CD4-positive, CD25-positive, alpha-beta regulatory T cell (primary cell): Measurements from ENCODE around the gene GPR142. TPM values are rescaled to one million over a fixed set of nuclear protein-coding genes. Genes with fewer than 3 reads are reported as not detected.

Source experiments
- ATAC-seq, 2 donors: fragments of 150-1000 bp; cut with Tn5 transposase; one replicate each; pipeline ENCODE4 v1.10.0; 2021; ENCODE audit warnings: low read depth in 2 of 2, moderate number of reproducible peaks in 2 of 2, moderate library complexity in 1 of 2
- DNase-seq, 3 donors: peaks; one replicate each; pipeline versions ENCODE4 v3.0.0 to v3.0.0-alpha.2; 2012 to 2022; ENCODE audit warnings: mixed read lengths in 1 of 3
- H3K27ac ChIP-seq: one replicate; pipeline ENCODE4 v1.7.0; 2013; ENCODE audit warnings: mild to moderate bottlenecking, low read length; ENCODE audit not compliant: insufficient read depth, poor library complexity, severe bottlenecking
- H3K27me3 ChIP-seq: one replicate; pipeline ENCODE4 v1.7.0; 2013; ENCODE audit warnings: low read length; ENCODE audit not compliant: control insufficient read depth, insufficient read depth
- H3K36me3 ChIP-seq: one replicate; pipeline ENCODE4 v1.7.0; 2013; ENCODE audit warnings: mild to moderate bottlenecking, low read length, moderate library complexity; ENCODE audit not compliant: control insufficient read depth, insufficient read depth
- H3K4me1 ChIP-seq: 2 replicates; pipeline ENCODE4 v1.7.0; 2013; ENCODE audit warnings: mild to moderate bottlenecking, low read length; ENCODE audit not compliant: insufficient read depth, control insufficient read depth, poor library complexity, severe bottlenecking
- H3K4me3 ChIP-seq: one replicate; pipeline ENCODE4 v1.7.0; 2013; ENCODE audit warnings: low read depth, mild to moderate bottlenecking, low read length, moderate library complexity
- H3K9me3 ChIP-seq, 2 experiments: 1 replicate in 1 of 2; 2 replicates in 1 of 2; pipeline ENCODE4 v1.7.0; 2013; ENCODE audit warnings: low read length in 2 of 2, mild to moderate bottlenecking in 1 of 2, moderate library complexity in 1 of 2; ENCODE audit not compliant: control insufficient read depth in 2 of 2
- H3K27ac Mint-ChIP-seq, 3 donors: one replicate each; pipeline ENCODE4 v1.8.0; 2020 to 2022; ENCODE audit warnings: mild to moderate bottlenecking in 3 of 3, mixed read lengths in 3 of 3, moderate library complexity in 2 of 3
- H3K27me3 Mint-ChIP-seq: one replicate; pipeline ENCODE4 v1.8.0; 2022; ENCODE audit warnings: mild to moderate bottlenecking, mixed read lengths
- H3K36me3 Mint-ChIP-seq: one replicate; pipeline ENCODE4 v1.8.0; 2020; ENCODE audit warnings: mixed read lengths
- H3K4me1 Mint-ChIP-seq, 4 donors: one replicate each; pipeline ENCODE4 v1.8.0; 2020 to 2022; ENCODE audit warnings: mixed read lengths in 4 of 4, mild to moderate bottlenecking in 1 of 4
- H3K4me3 Mint-ChIP-seq, 4 donors: one replicate each; pipeline ENCODE4 v1.8.0; 2020 to 2022; ENCODE audit warnings: mild to moderate bottlenecking in 4 of 4, mixed read lengths in 4 of 4, moderate library complexity in 3 of 4
- H3K9me3 Mint-ChIP-seq, 7 donors: one replicate each; pipeline ENCODE4 v1.8.0; 2020 to 2022; ENCODE audit warnings: mixed read lengths in 7 of 7, mild to moderate bottlenecking in 3 of 7, moderate library complexity in 2 of 7
- polyA plus RNA-seq, 4 donors: library from polyadenylated mRNA; unstranded; fragments of 300-500 nt; fragmentation: Illumina TruSeq; gene quantifications; one replicate each; pipeline ENCODE4 v1.2.3, GENCODE V29; 2021
- total RNA-seq: library from RNA; stranded (reverse); gene quantifications from one replicate; pipeline ENCODE4 v1.2.3, GENCODE V29; 2022

Gene GPR142
- total and polyA plus RNA-seq, 5 donors from 2014 or later: not detected

- DNase-seq (no peak), ATAC-seq (no peak)
- Histone ChIP-seq H3K9me3 (no peaks in the 10 kb centered on the region), H3K27me3 (no peaks in the 10 kb centered on the region), H3K4me1 (peaks cover 18% of the 10 kb centered on the region), H3K27ac (no peak overlapping the region), H3K36me3 (no peaks in the 10 kb centered on the region), H3K4me3 (no peak overlapping the region)
- no peaks in the 10 kb centered on the region for H3K27me3 Mint-ChIP-seq
- peaks cover 0 to 9% (median 2%) of the 10 kb centered on the region in 4 donors for H3K4me1 Mint-ChIP-seq
- H3K36me3 Mint-ChIP-seq: no peaks in the 10 kb centered on the region
- no peak overlapping the region for H3K27ac Mint-ChIP-seq
- no peaks in the 10 kb centered on the region for H3K9me3 Mint-ChIP-seq
- H3K4me3 Mint-ChIP-seq: no peak overlapping the region
Measured at GRCh38 chr17:74372426-74372825, 5.1 kb downstream of the GPR142 start.

GRCh38 chr17:74373838-74374606 lies 6.7 kb downstream of the GPR142 start:
- H3K4me1 Mint-ChIP-seq: peaks cover 0 to 8% (median under 1%) of the 10 kb centered on the region in 4 donors

GRCh38 chr17:74374858-74375257 lies 7.6 kb downstream of the GPR142 start:
- H3K4me3 ChIP-seq: no peak overlapping the region
- H3K27ac Mint-ChIP-seq: no peak overlapping the region
- H3K9me3 ChIP-seq: no peaks in the 10 kb centered on the region
- DNase-seq (no peak), ATAC-seq (no peak)
- no peaks in the 10 kb centered on the region for H3K9me3 Mint-ChIP-seq
- peaks cover 0 to 2% (median 0%) of the 10 kb centered on the region in 4 donors for H3K4me1 Mint-ChIP-seq
- H3K36me3 ChIP-seq: no peaks in the 10 kb centered on the region
- H3K4me3 Mint-ChIP-seq: no peak overlapping the region
- H3K4me1 ChIP-seq: peaks cover 5% of the 10 kb centered on the region
- H3K27me3 Mint-ChIP-seq: peaks cover 9% of the 10 kb centered on the region
- H3K36me3 Mint-ChIP-seq: no peaks in the 10 kb centered on the region
- H3K27ac ChIP-seq: no peak overlapping the region
- H3K27me3 ChIP-seq: no peaks in the 10 kb centered on the region

More at GRCh38 chr17:74373838-74374606, 6.7 kb downstream of the GPR142 start:
- no peak overlapping the region for H3K27ac ChIP-seq
- ATAC-seq: no peak
- no peaks in the 10 kb centered on the region for H3K36me3 Mint-ChIP-seq
- no peaks in the 10 kb centered on the region for H3K27me3 ChIP-seq
- DNase-seq: no peak
- H3K27ac Mint-ChIP-seq: no peak overlapping the region
- peaks cover 9% of the 10 kb centered on the region for H3K27me3 Mint-ChIP-seq
- H3K36me3 ChIP-seq: no peaks in the 10 kb centered on the region
- H3K9me3 Mint-ChIP-seq: no peaks in the 10 kb centered on the region
- H3K9me3 ChIP-seq: no peaks in the 10 kb centered on the region
- no peak overlapping the region for H3K4me3 Mint-ChIP-seq
- H3K4me3 ChIP-seq: no peak overlapping the region
- H3K4me1 ChIP-seq: peaks cover 7% of the 10 kb centered on the region

- DNase-seq: peak; percentile 72 to 82 (median 76)
- Mint-ChIP-seq H3K36me3 (no peaks in the 10 kb centered on the region), H3K4me3 (no peak overlapping the region), H3K9me3 (no peaks in the 10 kb centered on the region), H3K27me3 (peaks cover 9% of the 10 kb centered on the region), H3K4me1 (peaks cover 0 to 5% (median 0%) of the 10 kb centered on the region in 4 donors), H3K27ac (no peak overlapping the region)
- Histone ChIP-seq H3K27ac (no peak overlapping the region), H3K4me1 (peaks cover 5% of the 10 kb centered on the region), H3K36me3 (no peaks in the 10 kb centered on the region), H3K27me3 (no peaks in the 10 kb centered on the region), H3K4me3 (no peak overlapping the region), H3K9me3 (no peaks in the 10 kb centered on the region)
- peak; percentile 74 to 80 for ATAC-seq
Measured at GRCh38 chr17:74379495-74380085, 12.3 kb downstream of the GPR142 start.

- H3K27ac ChIP-seq: no peak overlapping the region
- DNase-seq: no peak
- no peaks in the 10 kb centered on the region for H3K9me3 ChIP-seq
- H3K36me3 ChIP-seq: no peaks in the 10 kb centered on the region
- no peaks in the 10 kb centered on the region for H3K27me3 ChIP-seq
- H3K27ac Mint-ChIP-seq: no peak overlapping the region
- H3K4me3 ChIP-seq: no peak overlapping the region
- H3K4me1 Mint-ChIP-seq: peaks cover 0 to 5% (median 0%) of the 10 kb centered on the region in 4 donors
- peaks cover 9% of the 10 kb centered on the region for H3K27me3 Mint-ChIP-seq
- H3K9me3 Mint-ChIP-seq: no peaks in the 10 kb centered on the region
- H3K4me1 ChIP-seq: peaks cover 5% of the 10 kb centered on the region
- ATAC-seq: no peak
- H3K36me3 Mint-ChIP-seq: no peaks in the 10 kb centered on the region
- H3K4me3 Mint-ChIP-seq: no peak overlapping the region
Measured at GRCh38 chr17:74380086-74380958, 13.0 kb downstream of the GPR142 start.

GRCh38 chr17:74380959-74381808 lies 13.9 kb downstream of the GPR142 start:
- ATAC-seq: no peak
- H3K4me1 ChIP-seq: peaks cover 5% of the 10 kb centered on the region
- Mint-ChIP-seq H3K27ac (no peak overlapping the region), H3K27me3 (peaks cover 9% of the 10 kb centered on the region), H3K4me1 (peaks cover 0 to 5% (median 0%) of the 10 kb centered on the region in 4 donors), H3K4me3 (no peak overlapping the region), H3K9me3 (no peaks in the 10 kb centered on the region), H3K36me3 (no peaks in the 10 kb centered on the region)
- no peak overlapping the region for H3K27ac ChIP-seq
- no peaks in the 10 kb centered on the region for H3K27me3 ChIP-seq
- H3K36me3 ChIP-seq: no peaks in the 10 kb centered on the region
- no peak for DNase-seq
- no peak overlapping the region for H3K4me3 ChIP-seq
- no peaks in the 10 kb centered on the region for H3K9me3 ChIP-seq

- Mint-ChIP-seq H3K27ac (no peak overlapping the region), H3K36me3 (no peaks in the 10 kb centered on the region), H3K4me3 (no peak overlapping the region), H3K4me1 (peaks cover 0 to 3% (median 0%) of the 10 kb centered on the region in 4 donors), H3K9me3 (no peaks in the 10 kb centered on the region), H3K27me3 (peaks cover 10% of the 10 kb centered on the region)
- ATAC-seq (no peak), DNase-seq (no peak)
- Histone ChIP-seq H3K9me3 (no peaks in the 10 kb centered on the region), H3K27ac (no peak overlapping the region), H3K27me3 (no peaks in the 10 kb centered on the region), H3K4me3 (no peak overlapping the region), H3K4me1 (peaks cover 5% of the 10 kb centered on the region), H3K36me3 (no peaks in the 10 kb centered on the region)
Measured at GRCh38 chr17:74383141-74383540, 15.8 kb downstream of the GPR142 start.
